Neutrophil (primary cell): ENCODE measurements around the gene NEUROD1.

ENCODE experiments used
- H3K27ac ChIP-seq: fragments of 200-600 bp; sonication (generic); 2 replicates; pipeline ENCODE4 v1.5.1; 2016; ENCODE audit warnings: mild to moderate bottlenecking, moderate library complexity
- H3K27me3 ChIP-seq: fragments of 200-600 bp; sonication (generic); 2 replicates; pipeline ENCODE4 v1.6.0; 2016; ENCODE audit warnings: mild to moderate bottlenecking
- H3K36me3 ChIP-seq: fragments of 200-600 bp; sonication (generic); 2 replicates; pipeline ENCODE4 v1.5.1; 2017
- H3K4me1 ChIP-seq, 2 experiments: fragments of 200-600 bp in 1 of 2; sonication (generic) in 1 of 2; 1 replicate in 1 of 2; 2 replicates in 1 of 2; pipeline versions ENCODE4 v1.5.1 to v1.6.1; 2013 to 2016; ENCODE audit warnings: low read depth in 1 of 2, low read length in 1 of 2, mild to moderate bottlenecking in 1 of 2, moderate library complexity in 1 of 2; ENCODE audit not compliant: control insufficient read depth in 1 of 2, insufficient read depth in 1 of 2
- H3K4me3 ChIP-seq, 2 experiments: fragments of 200-600 bp in 1 of 2; sonication (generic) in 1 of 2; 1 replicate in 1 of 2; 2 replicates in 1 of 2; pipeline ENCODE4 v1.5.1; 2013 to 2016; ENCODE audit warnings: low read depth in 1 of 2, low read length in 1 of 2, mild to moderate bottlenecking in 1 of 2, moderate library complexity in 1 of 2
- H3K9me3 ChIP-seq: fragments of 200-600 bp; sonication (generic); 2 replicates; pipeline ENCODE4 v1.5.1; 2016
- CTCF ChIP-seq: fragments of 200-600 bp; sonication (generic); IDR thresholded peaks from 2 replicates; pipeline ENCODE4 v1.5.1; 2016; ENCODE audit warnings: antibody characterized with exemption

NEUROD1 gene

GRCh38 chr2:181643151-181643550, 37.2 kb downstream of the NEUROD1 start:
- Histone ChIP-seq H3K27me3 (no peaks in the 10 kb centered on the region), H3K4me1 (peaks cover under 1 to 9% of the 10 kb centered on the region in 2 experiments), H3K9me3 (no peaks in the 10 kb centered on the region), H3K27ac (no peak overlapping the region), H3K36me3 (no peaks in the 10 kb centered on the region), H3K4me3 (no peak overlapping the region)
- no peak for TF ChIP-seq CTCF

GRCh38 chr2:181642086-181642485, 38.2 kb downstream of the NEUROD1 start:
- peaks cover 10 to 19% of the 10 kb centered on the region in 2 experiments for H3K4me1 ChIP-seq
- no peak for TF ChIP-seq CTCF
- no peaks in the 10 kb centered on the region for H3K27me3 ChIP-seq
- no peak overlapping the region for H3K27ac ChIP-seq
- no peak overlapping the region for H3K4me3 ChIP-seq
- no peaks in the 10 kb centered on the region for H3K9me3 ChIP-seq
- H3K36me3 ChIP-seq = no peaks in the 10 kb centered on the region

GRCh38 chr2:181639686-181640085, 40.6 kb downstream of the NEUROD1 start:
- no peak for TF ChIP-seq CTCF
- Histone ChIP-seq H3K27ac (no peak overlapping the region), H3K9me3 (no peaks in the 10 kb centered on the region), H3K4me3 (no peak overlapping the region), H3K4me1 (peaks cover 21 to 32% of the 10 kb centered on the region in 2 experiments), H3K27me3 (no peaks in the 10 kb centered on the region), H3K36me3 (no peaks in the 10 kb centered on the region)

GRCh38 chr2:181632733-181633401, 47.5 kb downstream of the NEUROD1 start:
- peaks cover 17 to 43% of the 10 kb centered on the region in 2 experiments for H3K4me1 ChIP-seq
- no peak overlapping the region for H3K27ac ChIP-seq
- H3K36me3 ChIP-seq = no peaks in the 10 kb centered on the region
- no peak overlapping the region for H3K4me3 ChIP-seq
- no peaks in the 10 kb centered on the region for H3K9me3 ChIP-seq
- peaks cover 13% of the 10 kb centered on the region for H3K27me3 ChIP-seq
- TF ChIP-seq CTCF = no peak

GRCh38 chr2:181628590-181629585, 51.4 kb downstream of the NEUROD1 start:
- H3K27ac ChIP-seq = no peak overlapping the region
- H3K27me3 ChIP-seq = peaks cover 31% of the 10 kb centered on the region
- no peaks in the 10 kb centered on the region for H3K36me3 ChIP-seq
- peaks cover 0 to 8% of the 10 kb centered on the region in 2 experiments for H3K4me1 ChIP-seq
- H3K4me3 ChIP-seq = no peak overlapping the region
- no peak for TF ChIP-seq CTCF
- no peaks in the 10 kb centered on the region for H3K9me3 ChIP-seq
